OCI-LY7 (cell line): Measurements from ENCODE around the gene PLPP3. TPM values are rescaled to one million over a fixed set of nuclear protein-coding genes. Genes with fewer than 3 reads are reported as not detected.

ENCODE experiments used
- BruUV-seq: library from RNA; stranded (reverse); fragments of 400-500 nt; replicated peaks from 2 replicates; lab custom pipeline; 2021; lab: Mats Ljungman, UMichigan
- CTCF ChIA-PET: fragments of 300-600 bp; sonication (Branson Sonifier 250); formaldehyde crosslinking; loops from one replicate; lab custom pipeline; 2022; ENCODE audit warnings: antibody characterized with exemption; ENCODE audit not compliant: unreplicated experiment; lab: Charles Lee
- POLR2A ChIA-PET: fragments of 300-600 bp; sonication (Branson Sonifier 250); formaldehyde crosslinking; loops from one replicate; lab custom pipeline; 2022; ENCODE audit warnings: antibody characterized with exemption; lab: Charles Lee
- DNase-seq: peaks from one replicate; pipeline ENCODE4 v3.0.0-alpha.2; 2015; ENCODE audit warnings: low spot score
- H2AFZ ChIP-seq: fragments of 200-600 bp; sonication (generic), shearing (Covaris generic); 2 replicates; pipeline ENCODE4 v1.6.1; 2014; ENCODE audit warnings: mild to moderate bottlenecking, antibody characterized with exemption, low read length, moderate library complexity
- H3K27ac ChIP-seq: fragments of 200-600 bp; sonication (generic); 2 replicates; pipeline ENCODE4 v1.5.1; 2014; ENCODE audit warnings: mixed run types, low read depth, mild to moderate bottlenecking, moderate library complexity, low read length, inconsistent platforms; ENCODE audit not compliant: poor library complexity, severe bottlenecking
- H3K36me3 ChIP-seq: fragments of 200-600 bp; sonication (generic); 2 replicates; pipeline ENCODE4 v1.6.1; 2014; ENCODE audit warnings: mild to moderate bottlenecking, antibody characterized with exemption, low read length, moderate library complexity, mixed read lengths; ENCODE audit not compliant: insufficient read depth
- H3K4me1 ChIP-seq: fragments of 200-600 bp; sonication (generic); 2 replicates; pipeline ENCODE4 v1.5.1; 2014; ENCODE audit warnings: mild to moderate bottlenecking, low read length; ENCODE audit not compliant: insufficient read depth, poor library complexity, severe bottlenecking
- H3K4me2 ChIP-seq: fragments of 200-600 bp; sonication (generic); 2 replicates; pipeline ENCODE4 v1.6.1; 2014; ENCODE audit warnings: mild to moderate bottlenecking, low read length
- H3K4me3 ChIP-seq: fragments of 200-600 bp; sonication (generic); 2 replicates; pipeline ENCODE4 v1.5.1; 2014; ENCODE audit warnings: mild to moderate bottlenecking, low read depth, low read length; ENCODE audit not compliant: poor library complexity, severe bottlenecking
- H3K79me2 ChIP-seq: fragments of 200-600 bp; sonication (generic); 2 replicates; pipeline ENCODE4 v1.6.1; 2016; ENCODE audit warnings: low read depth, mild to moderate bottlenecking, low read length, moderate library complexity, mixed read lengths; ENCODE audit not compliant: insufficient read depth
- H3K9me2 ChIP-seq: fragments of 200-600 bp; sonication (generic); 2 replicates; pipeline ENCODE4 v1.6.1; 2016; ENCODE audit warnings: mild to moderate bottlenecking, low read length, mixed read lengths; ENCODE audit not compliant: insufficient read depth
- H3K9me3 ChIP-seq: fragments of 200-600 bp; sonication (generic); 2 replicates; pipeline ENCODE4 v1.6.1; 2014; ENCODE audit warnings: mild to moderate bottlenecking, mixed run types, low read length, mixed read lengths
- H4K20me1 ChIP-seq: fragments of 200-600 bp; sonication (generic); 2 replicates; pipeline ENCODE4 v1.6.1; 2014; ENCODE audit warnings: mild to moderate bottlenecking, antibody characterized with exemption, low read length, moderate library complexity, mixed read lengths; ENCODE audit not compliant: insufficient read depth
- CTCF ChIP-seq: fragments of 200-600 bp; sonication (generic); conservative IDR thresholded peaks from 2 replicates; pipeline ENCODE4 v1.5.1; 2014; ENCODE audit warnings: mild to moderate bottlenecking, antibody characterized with exemption, low read length, moderate library complexity, mixed read lengths
- EZH2phosphoT487 ChIP-seq: fragments of 200-600 bp; sonication (generic); IDR thresholded peaks from 2 replicates; pipeline ENCODE4 v1.6.1; 2018; ENCODE audit warnings: low read depth, borderline replicate concordance, mild to moderate bottlenecking, mixed run types, antibody characterized with exemption, low read length, moderate library complexity, mixed read lengths
- intact Hi-C: fragments of 100-400 bp; cut with micrococcal nuclease; formaldehyde crosslinking; loops from one replicate; pipeline ENCODE4 v1.10.0; 2022; ENCODE audit not compliant: unreplicated experiment
- total RNA-seq, 2 experiments: library from RNA; depleted of rRNA in 1 of 2; stranded (reverse); fragments of >200 nt in 1 of 2; shearing (Covaris generic) in 1 of 2; gene quantifications; 2 replicates each; pipeline ENCODE4 v1.2.3, GENCODE V29; 2014 to 2022

The PLPP3 gene
- total RNA-seq, 2 experiments from 2014 or later = 0.92 to 1.7 TPM

- intact Hi-C loops = no loop called here
- no peak overlapping the region for H3K4me3 ChIP-seq
- no TSS peak for BruUV-seq
- H4K20me1 ChIP-seq = no peaks in the 10 kb centered on the region
- no peak overlapping the region for H3K27ac ChIP-seq
- CTCF ChIA-PET = no interaction called here
- no peak overlapping the region for H2AFZ ChIP-seq
- no peaks in the 10 kb centered on the region; the same call in 1 of the 2 replicates for H3K9me2 ChIP-seq
- H3K79me2 ChIP-seq = no peaks in the 10 kb centered on the region
- no peaks in the 10 kb centered on the region for H3K36me3 ChIP-seq
- TF ChIP-seq CTCF = no peak
- TF ChIP-seq EZH2phosphoT487 = no peak
- H3K9me3 ChIP-seq = no peaks in the 10 kb centered on the region
- DNase-seq = no peak
- POLR2A ChIA-PET = interaction anchor here (1.5 kb wide), 1 partner anchor 10 kb away, joined by 3 read pairs; no protein-coding TSS in a partner anchor
- H3K4me1 ChIP-seq = peaks cover under 1% of the 10 kb centered on the region
- H3K4me2 ChIP-seq = no peak overlapping the region
Measured at GRCh38 chr1:56537660-56538059, 41.7 kb downstream of the PLPP3 start.

GRCh38 chr1:56535939-56536338 is 43.4 kb downstream of the PLPP3 start:
- no TSS peak for BruUV-seq
- POLR2A ChIA-PET = interaction anchor here (1.4 kb wide), 1 partner anchor 11 kb away, joined by 5 read pairs; no protein-coding TSS in a partner anchor

More at GRCh38 chr1:56535939-56536338, 43.4 kb downstream of the PLPP3 start:
- TF ChIP-seq EZH2phosphoT487 = no peak
- TF ChIP-seq CTCF = no peak
- Histone ChIP-seq H3K4me1 (peaks cover 8% of the 10 kb centered on the region), H3K79me2 (no peaks in the 10 kb centered on the region), H4K20me1 (no peaks in the 10 kb centered on the region), H3K9me2 (no peaks in the 10 kb centered on the region; the same call in 1 of the 2 replicates), H3K4me3 (no peak overlapping the region), H3K9me3 (no peaks in the 10 kb centered on the region), H3K36me3 (no peaks in the 10 kb centered on the region), H3K4me2 (no peak overlapping the region), H2AFZ (no peak overlapping the region), H3K27ac (no peak overlapping the region)
- no peak for DNase-seq
- CTCF ChIA-PET = interaction anchor here (0.5 kb wide), 1 partner anchor 49 kb away, joined by 3 read pairs; no protein-coding TSS in a partner anchor
- intact Hi-C loops = no loop called here
